Measurements from ENCODE around the gene COA1. TPM values are rescaled to one million over a fixed set of nuclear protein-coding genes. Genes with fewer than 3 reads are reported as not detected.
"Not testable (repeated sequence)": the region's sequence is repeated elsewhere in the genome, so short reads cannot be mapped to it uniquely, and the experiment has no call there.

Gene COA1
- total RNA-seq, 1 donor from 2014 or later: 192 TPM

- Histone ChIP-seq H4K20me1 (ENCODE audit: low read depth) (peaks cover 38% of the 10 kb centered on the region), H3K27ac (no peak overlapping the region), H3K4me3 (no peak overlapping the region), H3K36me3 (peaks cover 6% of the 10 kb centered on the region), H3K9me3 (ENCODE audit: low read depth) (no peaks in the 10 kb centered on the region), H3K4me2 (no peak overlapping the region), H3K4me1 (no peaks in the 10 kb centered on the region), H3K9ac (no peak overlapping the region), H3K79me2 (ENCODE audit: low read depth) (peaks cover 99% of the 10 kb centered on the region), H3K27me3 (no peaks in the 10 kb centered on the region), H2AFZ (replicated peaks) (no peak overlapping the region), H3F3A (ENCODE audit: low read depth) (no peaks in the 10 kb centered on the region)
- no peak overlapping the region for H3K4me3 Mint-ChIP-seq
- no peak overlapping the region for H3K27ac Mint-ChIP-seq
- DNase-seq (ENCODE audit: low spot score): no peak
- H3K9me3 Mint-ChIP-seq: peaks cover 21% of the 10 kb centered on the region
- no peaks in the 10 kb centered on the region for H3K4me1 Mint-ChIP-seq
- H3K36me3 Mint-ChIP-seq: peaks cover 24% of the 10 kb centered on the region
- no peak for TF ChIP-seq EZH2phosphoT487 (IDR thresholded peaks at IDR 0.05)
- TF ChIP-seq EZH2 (IDR thresholded peaks at IDR 0.05): no peak
- TF ChIP-seq CTCF (IDR thresholded peaks at IDR 0.05): no peak
- H3K27me3 Mint-ChIP-seq (ENCODE audit: insufficient read depth, low read depth): no peaks in the 10 kb centered on the region
Measured at GRCh38 chr7:43691611-43692010, 37.7 kb downstream of the COA1 start.

- peaks cover 35% of the 10 kb centered on the region for H3K9me3 Mint-ChIP-seq
- no peaks in the 10 kb centered on the region for H3K4me1 Mint-ChIP-seq
- Histone ChIP-seq H3K9ac (no peak overlapping the region), H3K27me3 (no peaks in the 10 kb centered on the region), H3K36me3 (peaks cover 6% of the 10 kb centered on the region), H3F3A (ENCODE audit: low read depth) (no peaks in the 10 kb centered on the region), H4K20me1 (ENCODE audit: low read depth) (peaks cover 16% of the 10 kb centered on the region), H3K4me1 (no peaks in the 10 kb centered on the region), H3K79me2 (ENCODE audit: low read depth) (peaks cover 97% of the 10 kb centered on the region), H3K9me3 (ENCODE audit: low read depth) (no peaks in the 10 kb centered on the region), H2AFZ (replicated peaks) (no peak overlapping the region), H3K4me3 (no peak overlapping the region), H3K27ac (no peak overlapping the region), H3K4me2 (no peak overlapping the region)
- H3K36me3 Mint-ChIP-seq: peaks cover 35% of the 10 kb centered on the region
- no peak overlapping the region for H3K4me3 Mint-ChIP-seq
- no peak for DNase-seq (ENCODE audit: low spot score)
- H3K27ac Mint-ChIP-seq: no peak overlapping the region
- TF ChIP-seq EZH2 (IDR thresholded peaks at IDR 0.05) (no peak), EZH2phosphoT487 (IDR thresholded peaks at IDR 0.05) (no peak), CTCF (IDR thresholded peaks at IDR 0.05) (no peak)
- H3K27me3 Mint-ChIP-seq (ENCODE audit: insufficient read depth, low read depth): no peaks in the 10 kb centered on the region
Measured at GRCh38 chr7:43689115-43689514, 40.2 kb downstream of the COA1 start.

GRCh38 chr7:43687866-43688265, 41.5 kb downstream of the COA1 start:
- not testable (repeated sequence) for H4K20me1 ChIP-seq (ENCODE audit: low read depth); H3K9ac ChIP-seq; DNase-seq (ENCODE audit: low spot score); H3K36me3 ChIP-seq; H2AFZ ChIP-seq (replicated peaks); H3K4me2 ChIP-seq; H3K27me3 ChIP-seq; H3K4me3 Mint-ChIP-seq; H3K4me1 ChIP-seq; H3K4me1 Mint-ChIP-seq; H3K27me3 Mint-ChIP-seq (ENCODE audit: insufficient read depth, low read depth); H3K4me3 ChIP-seq; H3K27ac Mint-ChIP-seq; H3F3A ChIP-seq (ENCODE audit: low read depth); H3K27ac ChIP-seq; H3K9me3 ChIP-seq (ENCODE audit: low read depth)
- Mint-ChIP-seq H3K9me3 (peaks cover 46% of the 10 kb centered on the region), H3K36me3 (peaks cover 45% of the 10 kb centered on the region)
- peaks cover 97% of the 10 kb centered on the region for H3K79me2 ChIP-seq (ENCODE audit: low read depth)

- Mint-ChIP-seq H3K27me3 (ENCODE audit: insufficient read depth, low read depth) (no peaks in the 10 kb centered on the region), H3K9me3 (peaks cover 52% of the 10 kb centered on the region), H3K4me3 (no peak overlapping the region), H3K36me3 (peaks cover 47% of the 10 kb centered on the region), H3K4me1 (no peaks in the 10 kb centered on the region), H3K27ac (no peak overlapping the region)
- Histone ChIP-seq H3K36me3 (peaks cover 6% of the 10 kb centered on the region), H2AFZ (replicated peaks) (no peak overlapping the region), H3K27ac (no peak overlapping the region), H4K20me1 (ENCODE audit: low read depth) (peaks cover 2% of the 10 kb centered on the region), H3K9ac (no peak overlapping the region), H3K79me2 (ENCODE audit: low read depth) (peaks cover 97% of the 10 kb centered on the region), H3K27me3 (no peaks in the 10 kb centered on the region), H3K4me2 (no peak overlapping the region), H3K4me1 (no peaks in the 10 kb centered on the region), H3K9me3 (ENCODE audit: low read depth) (no peaks in the 10 kb centered on the region), H3K4me3 (no peak overlapping the region), H3F3A (ENCODE audit: low read depth) (no peaks in the 10 kb centered on the region)
- TF ChIP-seq CTCF (IDR thresholded peaks at IDR 0.05) (no peak), EZH2phosphoT487 (IDR thresholded peaks at IDR 0.05) (no peak), EZH2 (IDR thresholded peaks at IDR 0.05) (no peak)
- DNase-seq (ENCODE audit: low spot score): no peak
Measured at GRCh38 chr7:43686991-43687390, 42.3 kb downstream of the COA1 start.
